T-cell (primary cell): ENCODE data around the gene NKAIN2. TPM values are rescaled to one million over a fixed set of nuclear protein-coding genes. Genes with fewer than 3 reads are reported as not detected.
"Not testable (repeated sequence)": the region's sequence is repeated elsewhere in the genome, so short reads cannot be mapped to it uniquely, and the experiment has no call there.

Source experiments
- ATAC-seq, 4 experiments: fragments of 200-7000 bp in 3 of 4; fragments of 150-1000 bp in 1 of 4; cut with Tn5 transposase; replicated peaks in 1 of 4; 1 replicate in 3 of 4; 2 replicates in 1 of 4; pipeline ENCODE4 v1.10.0; 2021; ENCODE audit warnings: moderate library complexity in 3 of 4, mild to moderate bottlenecking in 2 of 4, moderate number of reproducible peaks in 1 of 4
- CTCF ChIA-PET, 2 donors: fragments of 300-600 bp; sonication (Branson Sonifier 250); formaldehyde crosslinking; loops; one replicate each; lab custom pipeline; 2022; ENCODE audit warnings: antibody characterized with exemption in 2 of 2; lab: Charles Lee
- POLR2A ChIA-PET, 2 donors: fragments of 300-600 bp; sonication (Branson Sonifier 250); formaldehyde crosslinking; loops; one replicate each; lab custom pipeline; 2022; ENCODE audit warnings: antibody characterized with exemption in 2 of 2; lab: Charles Lee
- DNase-seq, 35 experiments: peaks; one replicate each; pipeline versions ENCODE4 v3.0.0 to v3.0.0-alpha.2; 2013 to 2023
- H3K27ac ChIP-seq: one replicate; pipeline ENCODE4 v1.5.1; 2013; ENCODE audit warnings: low read length
- H3K27me3 ChIP-seq, 2 experiments: replicated peaks in 1 of 2; 1 replicate in 1 of 2; 2 replicates in 1 of 2; pipeline versions ENCODE4 v1.6.1 to v1.7.0; 2013; ENCODE audit warnings: low read length in 1 of 2, mixed read lengths in 1 of 2; ENCODE audit not compliant: control insufficient read depth in 2 of 2, insufficient read depth in 2 of 2; ENCODE audit errors: extremely low read depth in 1 of 2
- H3K36me3 ChIP-seq, 2 donors: 1 replicate in 1 of 2; 2 replicates in 1 of 2; pipeline versions ENCODE4 v1.6.1 to v1.7.0; 2013; ENCODE audit warnings: low read length in 1 of 2; ENCODE audit not compliant: control insufficient read depth in 2 of 2, insufficient read depth in 1 of 2; ENCODE audit errors: extremely low read depth in 1 of 2
- H3K4me1 ChIP-seq, 2 experiments: 1 replicate in 1 of 2; 2 replicates in 1 of 2; pipeline versions ENCODE4 v1.6.1 to v1.7.0; 2013; ENCODE audit warnings: low read length in 2 of 2, mixed read lengths in 1 of 2; ENCODE audit not compliant: insufficient read depth in 2 of 2, control insufficient read depth in 1 of 2; ENCODE audit errors: extremely low read depth in 1 of 2
- H3K4me3 ChIP-seq, 2 donors: 1 replicate in 1 of 2; 2 replicates in 1 of 2; pipeline versions ENCODE4 v1.5.1 to v1.7.0; 2013; ENCODE audit warnings: mild to moderate bottlenecking in 2 of 2, low read length in 1 of 2, moderate library complexity in 1 of 2; ENCODE audit not compliant: control insufficient read depth in 1 of 2; ENCODE audit errors: extremely low read depth in 1 of 2
- H3K9me3 ChIP-seq: 2 replicates; pipeline ENCODE4 v1.7.0; 2013
- H3K27ac Mint-ChIP-seq, 2 donors: one replicate each; pipeline ENCODE4 v1.8.0; 2020 to 2021; ENCODE audit warnings: mild to moderate bottlenecking in 2 of 2, mixed read lengths in 2 of 2
- H3K27me3 Mint-ChIP-seq, 2 donors: one replicate each; pipeline ENCODE4 v1.8.0; 2021 to 2022; ENCODE audit warnings: mixed read lengths in 2 of 2
- H3K36me3 Mint-ChIP-seq: one replicate; pipeline ENCODE4 v1.8.0; 2021; ENCODE audit warnings: mixed read lengths
- H3K4me1 Mint-ChIP-seq, 3 donors: one replicate each; pipeline ENCODE4 v1.8.0; 2020 to 2022; ENCODE audit warnings: mixed read lengths in 3 of 3, mild to moderate bottlenecking in 1 of 3
- H3K4me3 Mint-ChIP-seq, 3 donors: one replicate each; pipeline ENCODE4 v1.8.0; 2020 to 2022; ENCODE audit warnings: mild to moderate bottlenecking in 3 of 3, mixed read lengths in 3 of 3, moderate library complexity in 3 of 3
- H3K9me3 Mint-ChIP-seq, 3 donors: one replicate each; pipeline ENCODE4 v1.8.0; 2020 to 2022; ENCODE audit warnings: mixed read lengths in 3 of 3
- WGBS: methylation state at CpG from one replicate; pipeline ENCODE4 v1.1.5; 2013; ENCODE audit warnings: missing lambda C conversion rate; ENCODE audit not compliant: insufficient coverage; 5-methylcytosine and 5-hydroxymethylcytosine counted together
- total RNA-seq, 35 experiments: library from RNA in 6 of 35; stranded (reverse) in 6 of 35; fragments of 120-200 nt in 1 of 35; gene quantifications; one replicate each; pipeline versions ENCODE4 v1.2.1 to v1.2.4 and lab custom pipeline; 2013 to 2026

The NKAIN2 gene
- total RNA-seq, 5 donors from 2014 or later (not counting 1 experiment from before 2014, with no cell fraction given), result 0.13 TPM; not detected in 4

GRCh38 chr6:124688369-124688768, 884.7 kb downstream of the NKAIN2 start:
- Mint-ChIP-seq H3K36me3 (no peaks in the 10 kb centered on the region), H3K4me3 (no peak overlapping the region), H3K27ac (no peak overlapping the region), H3K4me1 (no peaks in the 10 kb centered on the region), H3K27me3 (no peaks in the 10 kb centered on the region), H3K9me3 (peaks cover 0 to 3% (median 0%) of the 10 kb centered on the region in 3 donors)
- CTCF ChIA-PET, result no interaction called here
- H3K9me3 ChIP-seq, result no peaks in the 10 kb centered on the region
- H3K4me1 ChIP-seq, result no peaks in the 10 kb centered on the region
- no peak for ATAC-seq
- H3K27ac ChIP-seq, result no peak overlapping the region
- no peaks in the 10 kb centered on the region for H3K27me3 ChIP-seq
- POLR2A ChIA-PET, result no interaction called here
- H3K4me3 ChIP-seq, result no peak overlapping the region
- no peaks in the 10 kb centered on the region for H3K36me3 ChIP-seq
- DNase-seq, result no peak

- Mint-ChIP-seq H3K4me3 (no peak overlapping the region), H3K4me1 (no peaks in the 10 kb centered on the region), H3K27me3 (no peaks in the 10 kb centered on the region), H3K36me3 (no peaks in the 10 kb centered on the region), H3K27ac (no peak overlapping the region), H3K9me3 (no peaks in the 10 kb centered on the region)
- no peaks in the 10 kb centered on the region for H3K36me3 ChIP-seq
- ATAC-seq (no peak), DNase-seq (no peak)
- H3K4me3 ChIP-seq, result no peak overlapping the region
- H3K9me3 ChIP-seq, result no peaks in the 10 kb centered on the region
- ChIA-PET CTCF (no interaction called here), POLR2A (no interaction called here)
- H3K4me1 ChIP-seq, result no peaks in the 10 kb centered on the region
- H3K27ac ChIP-seq, result no peak overlapping the region
- 94% methylated on average over 2 of the region's 4 CpGs for WGBS
- H3K27me3 ChIP-seq, result no peaks in the 10 kb centered on the region
These were observed 890.6 kb downstream of the NKAIN2 start for GRCh38 chr6:124694139-124694705.

- Histone ChIP-seq H3K27me3 (no peaks in the 10 kb centered on the region), H3K9me3 (no peaks in the 10 kb centered on the region), H3K4me3 (no peak overlapping the region), H3K36me3 (no peaks in the 10 kb centered on the region), H3K4me1 (no peaks in the 10 kb centered on the region), H3K27ac (no peak overlapping the region)
- Mint-ChIP-seq H3K9me3 (peaks cover 0 to 3% (median 0%) of the 10 kb centered on the region in 3 donors), H3K27me3 (no peaks in the 10 kb centered on the region), H3K4me1 (no peaks in the 10 kb centered on the region), H3K4me3 (no peak overlapping the region), H3K27ac (no peak overlapping the region), H3K36me3 (no peaks in the 10 kb centered on the region)
- ChIA-PET CTCF (no interaction called here), POLR2A (no interaction called here)
- no peak for ATAC-seq
- no peak for DNase-seq
- WGBS, result 94% methylated on average over 2 of the region's 2 CpGs
These were observed 895.4 kb downstream of the NKAIN2 start for GRCh38 chr6:124699038-124699437.

- CTCF ChIA-PET, result no interaction called here
- WGBS, result 60% methylated on average over 1 of the region's 2 CpGs
- H3K4me1 Mint-ChIP-seq, result no peaks in the 10 kb centered on the region
These were observed 899.9 kb downstream of the NKAIN2 start for GRCh38 chr6:124703541-124703940.

GRCh38 chr6:124712532-124712931, 908.9 kb downstream of the NKAIN2 start:
- H3K27ac Mint-ChIP-seq, H3K27me3 ChIP-seq, H3K36me3 ChIP-seq, H3K4me1 ChIP-seq, H3K9me3 Mint-ChIP-seq, CTCF ChIA-PET, H3K4me1 Mint-ChIP-seq, H3K36me3 Mint-ChIP-seq, H3K4me3 ChIP-seq, DNase-seq, H3K4me3 Mint-ChIP-seq, H3K27me3 Mint-ChIP-seq, H3K9me3 ChIP-seq, ATAC-seq, POLR2A ChIA-PET, H3K27ac ChIP-seq: not testable (repeated sequence)
- 97% methylated on average over 12 of the region's 17 CpGs for WGBS

More at GRCh38 chr6:124703541-124703940, 899.9 kb downstream of the NKAIN2 start:
- H3K27me3 Mint-ChIP-seq, result no peaks in the 10 kb centered on the region
- POLR2A ChIA-PET, result no interaction called here
- H3K36me3 Mint-ChIP-seq, result no peaks in the 10 kb centered on the region
- DNase-seq (no peak), ATAC-seq (no peak)
- H3K27ac Mint-ChIP-seq, result no peak overlapping the region
- H3K36me3 ChIP-seq, result no peaks in the 10 kb centered on the region
- H3K4me1 ChIP-seq, result no peaks in the 10 kb centered on the region
- no peaks in the 10 kb centered on the region for H3K27me3 ChIP-seq
- peaks cover 0 to 4% (median 0%) of the 10 kb centered on the region in 3 donors for H3K9me3 Mint-ChIP-seq
- H3K4me3 Mint-ChIP-seq, result no peak overlapping the region
- H3K27ac ChIP-seq, result no peak overlapping the region
- no peak overlapping the region for H3K4me3 ChIP-seq
- no peaks in the 10 kb centered on the region for H3K9me3 ChIP-seq

GRCh38 chr6:124714728-124715127, 911.1 kb downstream of the NKAIN2 start:
- Histone ChIP-seq H3K36me3 (no peaks in the 10 kb centered on the region), H3K4me1 (no peaks in the 10 kb centered on the region), H3K9me3 (no peaks in the 10 kb centered on the region), H3K27me3 (no peaks in the 10 kb centered on the region), H3K4me3 (no peak overlapping the region), H3K27ac (no peak overlapping the region)
- Mint-ChIP-seq H3K27me3 (no peaks in the 10 kb centered on the region), H3K9me3 (peaks cover 0 to 4% (median 3%) of the 10 kb centered on the region in 3 donors), H3K27ac (no peak overlapping the region), H3K36me3 (no peaks in the 10 kb centered on the region), H3K4me3 (no peak overlapping the region), H3K4me1 (no peaks in the 10 kb centered on the region)
- no peak for ATAC-seq
- WGBS, result no CpG with 5 or more reads among the region's 2 CpGs
- ChIA-PET POLR2A (no interaction called here), CTCF (no interaction called here)
- DNase-seq, result no peak

- no peak overlapping the region for H3K27ac ChIP-seq
- Mint-ChIP-seq H3K27me3 (no peaks in the 10 kb centered on the region), H3K27ac (no peak overlapping the region), H3K4me3 (no peak overlapping the region), H3K4me1 (no peaks in the 10 kb centered on the region), H3K36me3 (no peaks in the 10 kb centered on the region), H3K9me3 (peaks cover under 1 to 3% (median 3%) of the 10 kb centered on the region in 3 donors)
- DNase-seq (no peak), ATAC-seq (no peak)
- H3K36me3 ChIP-seq, result no peaks in the 10 kb centered on the region
- ChIA-PET POLR2A (no interaction called here), CTCF (no interaction called here)
- H3K27me3 ChIP-seq, result no peaks in the 10 kb centered on the region
- H3K4me1 ChIP-seq, result no peaks in the 10 kb centered on the region
- H3K4me3 ChIP-seq, result no peak overlapping the region
- no peaks in the 10 kb centered on the region for H3K9me3 ChIP-seq
These were observed 916.2 kb downstream of the NKAIN2 start for GRCh38 chr6:124719913-124720312.
